Transverse colon (tissue), 4 donors: ENCODE data around the gene ATP13A1.

Source experiments
- EP300 ChIP-seq: sonication (generic); formaldehyde crosslinking; IDR thresholded peaks from one replicate; pipeline ENCODE4 v1.6.1; 2017; ENCODE audit warnings: antibody characterized with exemption, low read depth
- POLR2A ChIP-seq: fragments of 450-650 bp; IDR thresholded peaks from one replicate; pipeline ENCODE4 v1.6.1; 2016; ENCODE audit warnings: antibody characterized with exemption, mild to moderate bottlenecking, moderate library complexity
- POLR2AphosphoS5 ChIP-seq, 3 donors: sonication (generic); formaldehyde crosslinking; IDR thresholded peaks; one replicate each; pipeline ENCODE4 v1.6.1; 2016; ENCODE audit warnings: antibody characterized with exemption in 3 of 3
- TF ChIP-seq, protein P1 (sequence below), 5 experiments: fragments of 200-600 bp in 3 of 5; fragments of 450-650 bp in 2 of 5; sonication (generic) in 3 of 5; IDR thresholded peaks; 1 replicate in 2 of 5; 2 replicates in 3 of 5; pipeline ENCODE4 v1.5.1; 2016 to 2017; ENCODE audit warnings: antibody characterized with exemption in 5 of 5, inconsistent platforms in 3 of 5, mild to moderate bottlenecking in 2 of 5, moderate library complexity in 1 of 5

DNA sequence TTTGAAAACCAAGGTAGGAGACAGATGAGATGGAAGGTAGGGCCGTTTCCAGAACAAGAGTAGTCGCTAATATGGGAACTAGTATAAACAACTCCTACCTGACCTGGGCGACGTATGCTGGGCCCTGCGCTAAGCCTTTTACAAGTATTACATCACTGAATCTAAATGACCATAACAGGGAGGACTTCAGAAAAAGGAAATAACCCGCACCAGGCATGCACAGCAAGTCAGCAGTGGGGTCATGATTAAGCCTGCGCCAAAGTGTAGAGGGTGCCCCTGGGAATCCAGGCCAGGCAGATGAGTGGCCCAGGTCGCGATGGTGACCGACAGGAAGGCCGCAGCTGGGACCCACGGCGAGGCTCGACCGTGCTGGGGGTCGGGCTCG is 613 bp downstream of the ATP13A1 start:
- no peak for TF ChIP-seq EP300
- no peak for TF ChIP-seq POLR2AphosphoS5 (IDR thresholded peaks at IDR 0.05)
- TF ChIP-seq, protein P1, sequence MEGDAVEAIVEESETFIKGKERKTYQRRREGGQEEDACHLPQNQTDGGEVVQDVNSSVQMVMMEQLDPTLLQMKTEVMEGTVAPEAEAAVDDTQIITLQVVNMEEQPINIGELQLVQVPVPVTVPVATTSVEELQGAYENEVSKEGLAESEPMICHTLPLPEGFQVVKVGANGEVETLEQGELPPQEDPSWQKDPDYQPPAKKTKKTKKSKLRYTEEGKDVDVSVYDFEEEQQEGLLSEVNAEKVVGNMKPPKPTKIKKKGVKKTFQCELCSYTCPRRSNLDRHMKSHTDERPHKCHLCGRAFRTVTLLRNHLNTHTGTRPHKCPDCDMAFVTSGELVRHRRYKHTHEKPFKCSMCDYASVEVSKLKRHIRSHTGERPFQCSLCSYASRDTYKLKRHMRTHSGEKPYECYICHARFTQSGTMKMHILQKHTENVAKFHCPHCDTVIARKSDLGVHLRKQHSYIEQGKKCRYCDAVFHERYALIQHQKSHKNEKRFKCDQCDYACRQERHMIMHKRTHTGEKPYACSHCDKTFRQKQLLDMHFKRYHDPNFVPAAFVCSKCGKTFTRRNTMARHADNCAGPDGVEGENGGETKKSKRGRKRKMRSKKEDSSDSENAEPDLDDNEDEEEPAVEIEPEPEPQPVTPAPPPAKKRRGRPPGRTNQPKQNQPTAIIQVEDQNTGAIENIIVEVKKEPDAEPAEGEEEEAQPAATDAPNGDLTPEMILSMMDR (IDR thresholded peaks at IDR 0.05) = no peak
- TF ChIP-seq POLR2A = no peak
